ENCODE results near the gene PATJ. TPM values are rescaled to one million over a fixed set of nuclear protein-coding genes. Genes with fewer than 3 reads are reported as not detected.
A peak's percentile ranks its signal among the peaks of the same experiment; 100 is the strongest.

The PATJ gene
- total and polyA plus RNA-seq, 2 of the 13 experiments (the other 11 are each of a cell fraction or from before 2014, with no cell fraction given), result 6.2 to 16.8 TPM

DNA sequence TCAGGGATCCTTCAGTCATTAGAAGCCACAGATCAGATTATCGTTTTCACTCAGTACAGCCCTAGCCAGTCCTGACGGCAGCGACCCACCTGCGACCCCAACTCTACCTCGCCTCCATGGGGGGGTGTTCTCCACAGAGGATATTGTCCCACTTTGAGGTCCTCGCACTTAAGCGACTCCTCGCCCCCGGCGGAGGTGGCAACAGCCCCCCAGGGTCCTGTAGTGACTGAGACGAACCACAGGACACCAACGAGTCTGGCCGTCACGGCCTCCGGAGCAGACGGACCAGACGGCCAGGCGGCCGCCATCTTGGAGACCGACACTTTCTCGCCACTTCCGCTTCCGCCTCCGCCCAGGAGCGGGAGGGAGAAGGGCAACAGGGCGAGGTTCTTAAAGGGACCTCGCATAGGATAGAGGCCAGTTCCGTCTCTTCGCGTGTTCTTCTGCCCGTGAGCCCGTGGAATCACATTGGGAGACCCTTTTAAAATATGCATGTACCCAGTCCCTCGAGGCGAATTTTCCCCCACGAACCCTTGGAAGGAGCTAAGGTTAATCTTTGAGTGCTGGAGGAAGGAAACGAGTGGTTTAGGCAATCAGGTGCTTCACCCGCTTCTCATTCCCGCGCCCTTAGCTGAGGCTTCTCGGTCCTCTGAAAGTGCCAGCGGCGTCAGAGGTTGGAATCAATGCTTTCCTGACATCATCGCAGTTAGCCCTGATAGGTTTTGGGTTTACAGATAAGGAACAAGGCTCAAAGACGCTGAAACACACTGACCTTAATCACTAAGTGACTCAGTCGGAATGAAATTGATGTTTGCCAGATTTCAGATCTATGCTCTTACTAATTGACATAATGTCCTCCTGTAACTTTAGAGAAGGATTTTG is 17.2 kb upstream of the PATJ start, which contains the start of gene TM2D1 (continued):
- TF ChIP-seq, protein P1, sequence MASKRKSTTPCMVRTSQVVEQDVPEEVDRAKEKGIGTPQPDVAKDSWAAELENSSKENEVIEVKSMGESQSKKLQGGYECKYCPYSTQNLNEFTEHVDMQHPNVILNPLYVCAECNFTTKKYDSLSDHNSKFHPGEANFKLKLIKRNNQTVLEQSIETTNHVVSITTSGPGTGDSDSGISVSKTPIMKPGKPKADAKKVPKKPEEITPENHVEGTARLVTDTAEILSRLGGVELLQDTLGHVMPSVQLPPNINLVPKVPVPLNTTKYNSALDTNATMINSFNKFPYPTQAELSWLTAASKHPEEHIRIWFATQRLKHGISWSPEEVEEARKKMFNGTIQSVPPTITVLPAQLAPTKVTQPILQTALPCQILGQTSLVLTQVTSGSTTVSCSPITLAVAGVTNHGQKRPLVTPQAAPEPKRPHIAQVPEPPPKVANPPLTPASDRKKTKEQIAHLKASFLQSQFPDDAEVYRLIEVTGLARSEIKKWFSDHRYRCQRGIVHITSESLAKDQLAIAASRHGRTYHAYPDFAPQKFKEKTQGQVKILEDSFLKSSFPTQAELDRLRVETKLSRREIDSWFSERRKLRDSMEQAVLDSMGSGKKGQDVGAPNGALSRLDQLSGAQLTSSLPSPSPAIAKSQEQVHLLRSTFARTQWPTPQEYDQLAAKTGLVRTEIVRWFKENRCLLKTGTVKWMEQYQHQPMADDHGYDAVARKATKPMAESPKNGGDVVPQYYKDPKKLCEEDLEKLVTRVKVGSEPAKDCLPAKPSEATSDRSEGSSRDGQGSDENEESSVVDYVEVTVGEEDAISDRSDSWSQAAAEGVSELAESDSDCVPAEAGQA (IDR thresholded peaks at IDR 0.05; ENCODE audit: low read depth), result peak; percentile 84; the same call in 1 of the 2 replicates
- TF ChIP-seq, protein P1 (CRISPR knock-in tag; IDR thresholded peaks at IDR 0.05; ENCODE audit: borderline replicate concordance), result no peak
- TF ChIP-seq ZBTB8A (CRISPR knock-in tag; IDR thresholded peaks at IDR 0.05; ENCODE audit: borderline replicate concordance, low read depth) (no peak; the same call in 1 of the 2 replicates), GATA4 (IDR thresholded peaks at IDR 0.05; ENCODE audit: borderline replicate concordance, low read depth) (peak; percentile 47; the same call in 1 of the 2 replicates), ZNF660 (CRISPR knock-in tag; IDR thresholded peaks at IDR 0.05; ENCODE audit: borderline replicate concordance, low read depth) (peak; percentile 72; the same call in 1 of the 2 replicates)
- TF ChIP-seq, protein P2, sequence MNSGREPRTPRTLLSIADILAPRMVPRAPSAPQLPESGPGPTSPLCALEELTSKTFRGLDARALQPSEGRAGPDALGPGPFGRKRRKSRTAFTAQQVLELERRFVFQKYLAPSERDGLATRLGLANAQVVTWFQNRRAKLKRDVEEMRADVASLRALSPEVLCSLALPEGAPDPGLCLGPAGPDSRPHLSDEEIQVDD (CRISPR knock-in tag; IDR thresholded peaks at IDR 0.05; ENCODE audit: borderline replicate concordance), result peak; percentile 37; the same call in 1 of the 2 replicates
- TF ChIP-seq, protein P3, sequence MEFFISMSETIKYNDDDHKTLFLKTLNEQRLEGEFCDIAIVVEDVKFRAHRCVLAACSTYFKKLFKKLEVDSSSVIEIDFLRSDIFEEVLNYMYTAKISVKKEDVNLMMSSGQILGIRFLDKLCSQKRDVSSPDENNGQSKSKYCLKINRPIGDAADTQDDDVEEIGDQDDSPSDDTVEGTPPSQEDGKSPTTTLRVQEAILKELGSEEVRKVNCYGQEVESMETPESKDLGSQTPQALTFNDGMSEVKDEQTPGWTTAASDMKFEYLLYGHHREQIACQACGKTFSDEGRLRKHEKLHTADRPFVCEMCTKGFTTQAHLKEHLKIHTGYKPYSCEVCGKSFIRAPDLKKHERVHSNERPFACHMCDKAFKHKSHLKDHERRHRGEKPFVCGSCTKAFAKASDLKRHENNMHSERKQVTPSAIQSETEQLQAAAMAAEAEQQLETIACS (CRISPR knock-in tag; IDR thresholded peaks at IDR 0.05), result no peak
- TF ChIP-seq, protein P4, sequence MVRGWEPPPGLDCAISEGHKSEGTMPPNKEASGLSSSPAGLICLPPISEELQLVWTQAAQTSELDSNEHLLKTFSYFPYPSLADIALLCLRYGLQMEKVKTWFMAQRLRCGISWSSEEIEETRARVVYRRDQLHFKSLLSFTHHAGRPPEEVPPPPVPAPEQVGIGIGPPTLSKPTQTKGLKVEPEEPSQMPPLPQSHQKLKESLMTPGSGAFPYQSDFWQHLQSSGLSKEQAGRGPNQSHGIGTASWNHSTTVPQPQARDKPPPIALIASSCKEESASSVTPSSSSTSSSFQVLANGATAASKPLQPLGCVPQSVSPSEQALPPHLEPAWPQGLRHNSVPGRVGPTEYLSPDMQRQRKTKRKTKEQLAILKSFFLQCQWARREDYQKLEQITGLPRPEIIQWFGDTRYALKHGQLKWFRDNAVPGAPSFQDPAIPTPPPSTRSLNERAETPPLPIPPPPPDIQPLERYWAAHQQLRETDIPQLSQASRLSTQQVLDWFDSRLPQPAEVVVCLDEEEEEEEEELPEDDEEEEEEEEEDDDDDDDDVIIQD (CRISPR knock-in tag; IDR thresholded peaks at IDR 0.05; ENCODE audit: low read depth), result 0 out of 2 replicates have a peak, but pooled peaks have one; percentile 33
- TF ChIP-seq, protein P5, sequence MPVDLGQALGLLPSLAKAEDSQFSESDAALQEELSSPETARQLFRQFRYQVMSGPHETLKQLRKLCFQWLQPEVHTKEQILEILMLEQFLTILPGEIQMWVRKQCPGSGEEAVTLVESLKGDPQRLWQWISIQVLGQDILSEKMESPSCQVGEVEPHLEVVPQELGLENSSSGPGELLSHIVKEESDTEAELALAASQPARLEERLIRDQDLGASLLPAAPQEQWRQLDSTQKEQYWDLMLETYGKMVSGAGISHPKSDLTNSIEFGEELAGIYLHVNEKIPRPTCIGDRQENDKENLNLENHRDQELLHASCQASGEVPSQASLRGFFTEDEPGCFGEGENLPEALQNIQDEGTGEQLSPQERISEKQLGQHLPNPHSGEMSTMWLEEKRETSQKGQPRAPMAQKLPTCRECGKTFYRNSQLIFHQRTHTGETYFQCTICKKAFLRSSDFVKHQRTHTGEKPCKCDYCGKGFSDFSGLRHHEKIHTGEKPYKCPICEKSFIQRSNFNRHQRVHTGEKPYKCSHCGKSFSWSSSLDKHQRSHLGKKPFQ (CRISPR knock-in tag; IDR thresholded peaks at IDR 0.05; ENCODE audit: insufficient replicate concordance), result no peak
- TF ChIP-seq, protein P6, sequence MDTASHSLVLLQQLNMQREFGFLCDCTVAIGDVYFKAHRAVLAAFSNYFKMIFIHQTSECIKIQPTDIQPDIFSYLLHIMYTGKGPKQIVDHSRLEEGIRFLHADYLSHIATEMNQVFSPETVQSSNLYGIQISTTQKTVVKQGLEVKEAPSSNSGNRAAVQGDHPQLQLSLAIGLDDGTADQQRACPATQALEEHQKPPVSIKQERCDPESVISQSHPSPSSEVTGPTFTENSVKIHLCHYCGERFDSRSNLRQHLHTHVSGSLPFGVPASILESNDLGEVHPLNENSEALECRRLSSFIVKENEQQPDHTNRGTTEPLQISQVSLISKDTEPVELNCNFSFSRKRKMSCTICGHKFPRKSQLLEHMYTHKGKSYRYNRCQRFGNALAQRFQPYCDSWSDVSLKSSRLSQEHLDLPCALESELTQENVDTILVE (CRISPR knock-in tag; IDR thresholded peaks at IDR 0.05), result peak; percentile 82
- TF ChIP-seq, protein P7, sequence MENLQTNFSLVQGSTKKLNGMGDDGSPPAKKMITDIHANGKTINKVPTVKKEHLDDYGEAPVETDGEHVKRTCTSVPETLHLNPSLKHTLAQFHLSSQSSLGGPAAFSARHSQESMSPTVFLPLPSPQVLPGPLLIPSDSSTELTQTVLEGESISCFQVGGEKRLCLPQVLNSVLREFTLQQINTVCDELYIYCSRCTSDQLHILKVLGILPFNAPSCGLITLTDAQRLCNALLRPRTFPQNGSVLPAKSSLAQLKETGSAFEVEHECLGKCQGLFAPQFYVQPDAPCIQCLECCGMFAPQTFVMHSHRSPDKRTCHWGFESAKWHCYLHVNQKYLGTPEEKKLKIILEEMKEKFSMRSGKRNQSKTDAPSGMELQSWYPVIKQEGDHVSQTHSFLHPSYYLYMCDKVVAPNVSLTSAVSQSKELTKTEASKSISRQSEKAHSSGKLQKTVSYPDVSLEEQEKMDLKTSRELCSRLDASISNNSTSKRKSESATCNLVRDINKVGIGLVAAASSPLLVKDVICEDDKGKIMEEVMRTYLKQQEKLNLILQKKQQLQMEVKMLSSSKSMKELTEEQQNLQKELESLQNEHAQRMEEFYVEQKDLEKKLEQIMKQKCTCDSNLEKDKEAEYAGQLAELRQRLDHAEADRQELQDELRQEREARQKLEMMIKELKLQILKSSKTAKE (CRISPR knock-in tag; IDR thresholded peaks at IDR 0.05; ENCODE audit: borderline replicate concordance), result no peak
